GM21515 (cell line): ENCODE measurements around the gene HHAT.

Experiments used
- ATAC-seq: cut with Tn5 transposase; IDR thresholded peaks from one replicate; pipeline ENCODE4 v1.9.1; 2021; ENCODE audit not compliant: unreplicated experiment

Gene HHAT

GRCh38 chr1:210328746-210329503, at the start of gene HHAT:
HHAT (plus strand) TSS chr1:210328902; CDS start chr1:210348976, 20,074 bp downstream.
- ATAC-seq: peak; percentile 53

GRCh38 chr1:210280221-210280620, 48.5 kb upstream of the HHAT start:
- no peak for ATAC-seq

- no peak for ATAC-seq
Measured at GRCh38 chr1:210288116-210288515, 40.6 kb upstream of the HHAT start.

- ATAC-seq: no peak
Measured at GRCh38 chr1:210289248-210289647, 39.5 kb upstream of the HHAT start.

GRCh38 chr1:210291081-210291764, 37.5 kb upstream of the HHAT start:
- no peak for ATAC-seq

- ATAC-seq: no peak
Measured at GRCh38 chr1:210291786-210292230, 36.9 kb upstream of the HHAT start.

GRCh38 chr1:210292231-210292871, 36.4 kb upstream of the HHAT start:
- ATAC-seq: peak; percentile 62

GRCh38 chr1:210293171-210293607, 35.5 kb upstream of the HHAT start:
- ATAC-seq: no peak

- ATAC-seq: no peak
Measured at GRCh38 chr1:210294999-210295745, 33.5 kb upstream of the HHAT start.

GRCh38 chr1:210296682-210297081, 32.0 kb upstream of the HHAT start:
- ATAC-seq: no peak

- ATAC-seq: no peak
Measured at GRCh38 chr1:210298296-210298695, 30.4 kb upstream of the HHAT start.

- no peak for ATAC-seq
Measured at GRCh38 chr1:210298936-210299335, 29.8 kb upstream of the HHAT start.

- ATAC-seq: no peak
Measured at GRCh38 chr1:210299501-210299900, 29.2 kb upstream of the HHAT start.

- no peak for ATAC-seq
Measured at GRCh38 chr1:210300923-210301614, 27.6 kb upstream of the HHAT start.

- no peak for ATAC-seq
Measured at GRCh38 chr1:210301615-210302000, 27.1 kb upstream of the HHAT start.

- no peak for ATAC-seq
Measured at GRCh38 chr1:210302501-210302900, 26.2 kb upstream of the HHAT start.

- no peak for ATAC-seq
Measured at GRCh38 chr1:210303391-210303790, 25.3 kb upstream of the HHAT start.

GRCh38 chr1:210310562-210311153, 18.0 kb upstream of the HHAT start:
- ATAC-seq: no peak

- no peak for ATAC-seq
Measured at GRCh38 chr1:210311726-210312493, 16.8 kb upstream of the HHAT start.
